GM12891 (cell line): Measurements from ENCODE around the gene SLC9B2.

Source experiments
- DNase-seq: peaks from one replicate; pipeline ENCODE4 v3.0.0; 2011; ENCODE audit warnings: low spot score; ENCODE audit not compliant: insufficient read length
- FAIRE-seq: peaks from 2 replicates; lab custom pipeline; 2011; peaks lifted over from hg19 to GRCh38; lab: Jason Lieb, UNC
- PAX5 ChIP-seq: IDR thresholded peaks from 2 replicates; pipeline ENCODE4 v1.6.1; 2011; ENCODE audit warnings: low read length, moderate library complexity, mild to moderate bottlenecking; ENCODE audit not compliant: insufficient read depth, severe bottlenecking
- POLR2A ChIP-seq: IDR thresholded peaks from 2 replicates; pipeline ENCODE4 v1.6.1; 2011; ENCODE audit warnings: low read depth, low read length, control low read depth
- POLR2AphosphoS5 ChIP-seq: IDR thresholded peaks from 2 replicates; pipeline ENCODE4 v1.6.1; 2011; ENCODE audit warnings: low read depth, low read length, control low read depth
- POU2F2 ChIP-seq: IDR thresholded peaks from 2 replicates; pipeline ENCODE4 v1.6.1; 2011; ENCODE audit warnings: low read depth, mild to moderate bottlenecking, control low read depth, low read length, moderate library complexity
- SPI1 ChIP-seq: IDR thresholded peaks from 2 replicates; pipeline ENCODE4 v1.6.1; 2011; ENCODE audit warnings: low read depth, low read length, control low read depth
- TAF1 ChIP-seq: IDR thresholded peaks from 2 replicates; pipeline ENCODE4 v1.6.1; 2011; ENCODE audit warnings: low read depth, low read length, control low read depth

SLC9B2 gene

GRCh38 chr4:103026868-103027267, 49.7 kb downstream of the SLC9B2 start:
- DNase-seq = no peak
- no peak for TF ChIP-seq TAF1
- TF ChIP-seq SPI1 = no peak
- no peak for TF ChIP-seq POU2F2
- no peak for TF ChIP-seq PAX5
- TF ChIP-seq POLR2AphosphoS5 = no peak
- TF ChIP-seq POLR2A = no peak
- no peak for FAIRE-seq

- no peak for TF ChIP-seq PAX5
- TF ChIP-seq POLR2A = no peak
- no peak for TF ChIP-seq SPI1
- no peak for TF ChIP-seq TAF1
- no peak for FAIRE-seq
- DNase-seq = no peak
Observed at GRCh38 chr4:103024996-103025395, 51.6 kb downstream of the SLC9B2 start.

DNA sequence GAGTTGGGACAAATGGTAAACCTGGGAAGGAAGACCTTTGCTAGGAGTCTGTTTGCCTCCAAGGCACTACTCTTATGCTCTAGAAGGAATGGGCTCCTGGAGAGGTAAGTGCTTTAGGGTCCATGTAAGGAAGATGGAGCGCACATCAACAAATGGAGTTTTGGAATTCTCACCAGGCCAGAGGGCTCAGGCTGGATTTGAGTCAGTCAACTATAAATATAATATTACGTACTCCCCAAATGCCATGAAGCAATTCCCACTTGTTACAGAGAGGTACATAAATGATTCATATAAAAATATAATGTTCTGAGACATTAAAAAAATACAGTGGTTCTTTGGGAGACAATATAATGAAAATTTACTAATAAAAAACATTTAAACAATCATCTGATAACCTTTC, 55.4 kb downstream of the SLC9B2 start:
- DNase-seq = no peak
- FAIRE-seq = no peak
- TF ChIP-seq POLR2A (no peak), POLR2AphosphoS5 (no peak), POU2F2 (no peak), SPI1 (no peak), PAX5 (no peak), TAF1 (no peak)

GRCh38 chr4:103019308-103020124, 57.0 kb downstream of the SLC9B2 start, which contains the start of gene SLC9B1:
Gene SLC9B1 (minus strand): TSS chr4:103019705. CDS start chr4:102991711, 27,994 bp downstream.
- TF ChIP-seq POU2F2 (no peak), PAX5 (no peak), POLR2AphosphoS5 (peak; percentile 89), TAF1 (no peak), SPI1 (peak; percentile 20; the same call in 1 of the 2 replicates), POLR2A (peak; percentile 81)

GRCh38 chr4:103018391-103019307, 57.9 kb downstream of the SLC9B2 start:
- FAIRE-seq = peak; percentile 80
- no peak for TF ChIP-seq POLR2A
- TF ChIP-seq SPI1 = no peak
- TF ChIP-seq PAX5 = no peak
- TF ChIP-seq POU2F2 = no peak
- TF ChIP-seq TAF1 = no peak
- TF ChIP-seq POLR2AphosphoS5 = no peak
- DNase-seq = no peak

More at GRCh38 chr4:103019308-103020124, 57.0 kb downstream of the SLC9B2 start, which contains the start of gene SLC9B1:
- DNase-seq = peak; percentile 58
- FAIRE-seq = peak; percentile 98

DNA sequence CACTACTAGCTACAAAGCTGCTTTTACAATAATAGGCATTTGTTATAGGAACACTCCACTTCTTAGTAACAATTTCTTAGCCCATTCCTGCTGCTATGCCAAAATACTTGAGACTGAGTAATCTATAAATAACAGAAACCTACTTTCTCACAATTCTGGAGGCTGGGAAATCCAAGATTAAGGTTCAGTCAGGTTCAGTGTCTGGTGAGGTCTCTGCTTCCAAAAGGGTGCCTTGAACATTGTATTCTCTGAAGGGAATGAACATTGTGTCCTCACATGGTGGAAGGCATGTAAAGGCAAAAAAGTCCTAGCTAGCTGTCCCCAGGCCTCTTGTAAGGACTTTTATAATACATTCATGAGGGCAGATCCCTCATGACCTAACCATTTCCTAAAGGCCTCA, 64.0 kb downstream of the SLC9B2 start:
- DNase-seq = no peak
- TF ChIP-seq POU2F2 (no peak), PAX5 (no peak), POLR2AphosphoS5 (no peak), POLR2A (no peak), SPI1 (no peak), TAF1 (no peak)
- FAIRE-seq = no peak

DNA sequence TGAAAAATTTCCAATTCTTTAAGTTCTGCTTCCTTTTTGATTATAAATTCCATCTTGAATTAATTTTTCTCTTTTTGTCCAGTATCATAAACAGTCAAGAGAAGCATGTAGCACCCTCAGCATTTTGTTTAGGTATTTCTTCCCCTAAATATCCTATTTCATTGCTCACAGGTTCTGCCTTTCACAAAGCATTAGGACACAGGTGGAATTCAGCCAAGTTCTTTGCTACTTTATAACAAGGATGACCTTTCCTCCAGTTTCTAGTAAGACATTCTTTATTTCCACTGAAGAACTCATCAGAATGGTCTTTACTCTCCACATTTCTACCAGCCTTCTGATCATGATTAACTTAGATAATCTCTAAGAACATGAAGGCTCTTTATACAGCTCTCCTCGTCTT, 64.5 kb downstream of the SLC9B2 start:
- TF ChIP-seq TAF1 (no peak), POLR2AphosphoS5 (no peak), POLR2A (no peak), PAX5 (no peak), SPI1 (no peak), POU2F2 (no peak)
- FAIRE-seq (no peak), DNase-seq (no peak)

- TF ChIP-seq POLR2A = no peak
- no peak for TF ChIP-seq POLR2AphosphoS5
- no peak for TF ChIP-seq PAX5
- no peak for TF ChIP-seq SPI1
- TF ChIP-seq POU2F2 = no peak
- TF ChIP-seq TAF1 = no peak
- FAIRE-seq = no peak
- no peak for DNase-seq
Observed at GRCh38 chr4:103011378-103012025, 65.1 kb downstream of the SLC9B2 start.

- DNase-seq (no peak), FAIRE-seq (no peak)
- TF ChIP-seq POLR2AphosphoS5 (no peak), PAX5 (no peak), SPI1 (no peak), POU2F2 (no peak), POLR2A (no peak)
Observed at GRCh38 chr4:103010804-103011203, 65.8 kb downstream of the SLC9B2 start.
